Loucy (cell line): Measurements from ENCODE around the gene ACSS2.

ENCODE experiments used
- CTCF ChIP-seq: fragments of 200-600 bp; sonication (generic); conservative IDR thresholded peaks from 2 replicates; pipeline ENCODE4 v1.5.1; 2014; ENCODE audit warnings: mild to moderate bottlenecking, antibody characterized with exemption, low read length
- EZH2phosphoT487 ChIP-seq: fragments of 200-600 bp; IDR thresholded peaks from 2 replicates; pipeline ENCODE4 v1.6.1; 2018; ENCODE audit warnings: antibody characterized with exemption, mild to moderate bottlenecking, moderate library complexity, borderline replicate concordance

GRCh38 chr20:34915749-34916455 is 39.5 kb downstream of the ACSS2 start:
- TF ChIP-seq CTCF (no peak), EZH2phosphoT487 (no peak)
